A549 (cell line): ENCODE results near the gene ZP4. TPM values are rescaled to one million over a fixed set of nuclear protein-coding genes. Genes with fewer than 3 reads are reported as not detected.
"Not testable (repeated sequence)": the region's sequence is repeated elsewhere in the genome, so short reads cannot be mapped to it uniquely, and the experiment has no call there.

Experiments
- ATAC-seq, 2 experiments: fragments of 200-7000 bp in 1 of 2; fragments of >200 bp in 1 of 2; cut with Nextera tagmentation in 1 of 2; cut with Tn5 transposase in 1 of 2; 3 replicates each; pipeline versions ENCODE4 v1.8.0 to v1.9.1; 2018 to 2020; ENCODE audit warnings: mild to moderate bottlenecking in 1 of 2, moderate library complexity in 1 of 2
- CTCF ChIA-PET: fragments of 300-600 bp; sonication (Branson Sonifier 250); formaldehyde crosslinking; extraction: SDS; loops from one replicate; lab custom pipeline; 2021; ENCODE audit warnings: antibody characterized with exemption, inconsistent platforms; lab: Yijun Ruan, JAX
- POLR2A ChIA-PET: fragments of 350-600 bp; formaldehyde crosslinking; extraction: SDS; loops from one replicate; lab custom pipeline; 2021; ENCODE audit warnings: antibody characterized with exemption, inconsistent platforms; lab: Yijun Ruan, JAX
- DNase-seq, 2 experiments: peaks; one replicate each; pipeline versions ENCODE4 v3.0.0 to v3.0.0-alpha.2; 2011 to 2016; ENCODE audit warnings: low read depth in 1 of 2, low spot score in 1 of 2
- FAIRE-seq: peaks from 2 replicates; lab custom pipeline; 2011; peaks lifted over from hg19 to GRCh38; lab: Jason Lieb, UNC
- H3K27ac ChIP-seq, 2 experiments: fragments of >200 bp; sonication (Bioruptor Twin); formaldehyde crosslinking; 3 replicates each; pipeline ENCODE4 v1.5.1; 2016 to 2017
- H3K4me1 ChIP-seq: fragments of >200 bp; sonication (Bioruptor Twin); formaldehyde crosslinking; 3 replicates; pipeline ENCODE4 v1.6.1; 2016
- H3K4me2 ChIP-seq: fragments of >200 bp; sonication (Bioruptor Twin); formaldehyde crosslinking; 3 replicates; pipeline ENCODE4 v1.6.1; 2016
- H3K4me3 ChIP-seq: fragments of >200 bp; sonication (Bioruptor Twin); formaldehyde crosslinking; 3 replicates; pipeline ENCODE4 v1.5.1; 2016
- H3K9me3 ChIP-seq: fragments of >200 bp; sonication (Bioruptor Twin); formaldehyde crosslinking; 3 replicates; pipeline ENCODE4 v1.6.1; 2016
- BHLHE40 ChIP-seq: IDR thresholded peaks from 2 replicates; pipeline ENCODE4 v1.6.1; 2012; ENCODE audit warnings: low read depth, low read length, inconsistent platforms
- FOSL2 ChIP-seq, 2 experiments: fragments of 450-650 bp in 1 of 2; fragments of >200 bp in 1 of 2; sonication (Bioruptor Twin) in 1 of 2; formaldehyde crosslinking; IDR thresholded peaks; 2 replicates each; pipeline versions ENCODE4 v1.5.0 to v1.6.1; 2016 to 2020; ENCODE audit warnings: mild to moderate bottlenecking in 1 of 2, moderate library complexity in 1 of 2
- GATA3 ChIP-seq: IDR thresholded peaks from 2 replicates; pipeline ENCODE4 v1.6.1; 2012; ENCODE audit warnings: borderline replicate concordance
- HOXB13 ChIP-seq: fragments of 250-450 bp; sonication (Bioruptor Pico); IDR thresholded peaks from 2 replicates; pipeline ENCODE4 v1.5.0; 2020; ENCODE audit warnings: low read depth, mild to moderate bottlenecking, moderate library complexity
- HOXB5 ChIP-seq: fragments of 250-450 bp; sonication (Bioruptor Pico); IDR thresholded peaks from 2 replicates; pipeline ENCODE4 v1.5.0; 2020; ENCODE audit warnings: mild to moderate bottlenecking, moderate library complexity
- KDM5A ChIP-seq: fragments of 200-600 bp; sonication (generic); IDR thresholded peaks from 2 replicates; pipeline ENCODE4 v1.6.1; 2016; ENCODE audit warnings: antibody characterized with exemption, mild to moderate bottlenecking
- POLR2AphosphoS2 ChIP-seq: conservative IDR thresholded peaks from 2 replicates; pipeline ENCODE4 v1.6.1; 2012; ENCODE audit warnings: low read length, improper control_type of control experiment, inconsistent platforms
- RAD21 ChIP-seq, 2 experiments: fragments of >200 bp in 1 of 2; sonication (Bioruptor Twin) in 1 of 2; formaldehyde crosslinking in 1 of 2; IDR thresholded peaks in 1 of 2; conservative IDR thresholded peaks in 1 of 2; 2 replicates in 1 of 2; 3 replicates in 1 of 2; pipeline ENCODE4 v1.6.1; 2012 to 2018; ENCODE audit warnings: inconsistent platforms in 1 of 2
- RFX5 ChIP-seq: fragments of 450-650 bp; IDR thresholded peaks from 2 replicates; pipeline ENCODE4 v1.7.1; 2014; ENCODE audit warnings: antibody characterized with exemption, mild to moderate bottlenecking, moderate library complexity
- SMC3 ChIP-seq: fragments of >200 bp; sonication (Bioruptor Twin); formaldehyde crosslinking; IDR thresholded peaks from 3 replicates; pipeline ENCODE4 v1.6.1; 2018; ENCODE audit warnings: inconsistent platforms
- WGBS: methylation state at CpG from one replicate; pipeline ENCODE4 v1.1.6; 2017; ENCODE audit errors: missing lambda C conversion rate; 5-methylcytosine and 5-hydroxymethylcytosine counted together
- polyA plus RNA-seq, 4 experiments: library from polyadenylated mRNA; depleted of rRNA in 3 of 4; stranded (reverse); fragments of >200 nt; fragmentation: RNase III in 1 of 4; extraction: RNeasy Plus Mini Kit Qiagen cat#74134 plus additional on column Dnase treatment in 1 of 4; gene quantifications; 2 replicates in 3 of 4; 3 replicates in 1 of 4; pipeline ENCODE4 v1.2.3, GENCODE V29; 2011 to 2017
- TF ChIP-seq, protein P1 (sequence below): fragments of >200 bp; sonication (Bioruptor Twin); formaldehyde crosslinking; IDR thresholded peaks from 3 replicates; pipeline ENCODE4 v1.5.1; 2016
- TF ChIP-seq, protein P2 (sequence below): fragments of >200 bp; sonication (Bioruptor Twin); formaldehyde crosslinking; IDR thresholded peaks from 3 replicates; pipeline ENCODE4 v1.6.1; 2016
- TF ChIP-seq, protein P3 (sequence below): IDR thresholded peaks from 2 replicates; pipeline ENCODE4 v1.6.1; 2012

Gene ZP4
- polyA plus RNA-seq, 2 of the 4 experiments (the other 2 are of a cell fraction): not detected

DNA sequence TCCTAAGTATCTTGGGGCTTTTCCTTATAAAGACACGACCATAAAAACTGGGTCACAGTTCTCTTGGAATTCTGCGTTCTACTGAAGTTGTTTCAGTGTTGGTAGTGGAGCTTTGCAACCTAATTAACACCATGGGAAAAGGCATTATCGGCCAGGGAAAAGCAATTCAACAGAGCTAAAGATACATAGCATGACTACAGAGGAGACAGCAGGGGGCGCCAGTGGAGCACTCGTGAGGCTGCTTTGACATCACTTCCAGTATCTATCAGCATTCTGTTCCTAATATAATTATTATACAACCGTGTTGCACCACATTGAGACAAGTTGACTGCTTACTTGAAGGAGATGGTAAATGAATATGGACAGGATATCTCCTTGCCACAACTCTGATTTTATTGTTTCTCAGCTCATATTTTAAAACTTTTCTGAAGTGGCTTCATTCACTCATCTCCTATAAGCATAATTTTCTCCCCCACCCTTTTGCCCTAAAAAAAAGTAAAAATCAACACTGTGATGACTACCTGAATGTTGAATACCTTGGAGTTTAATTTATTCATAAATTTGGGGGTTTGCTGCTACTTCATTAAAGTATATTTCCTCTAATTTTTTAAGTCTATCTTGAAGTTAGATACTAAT lies 39.4 kb downstream of the ZP4 start:
- whole genome bisulfite sequencing: under 1% methylated on average over 6 of the region's 6 CpGs
- POLR2A ChIA-PET: no interaction called here

DNA sequence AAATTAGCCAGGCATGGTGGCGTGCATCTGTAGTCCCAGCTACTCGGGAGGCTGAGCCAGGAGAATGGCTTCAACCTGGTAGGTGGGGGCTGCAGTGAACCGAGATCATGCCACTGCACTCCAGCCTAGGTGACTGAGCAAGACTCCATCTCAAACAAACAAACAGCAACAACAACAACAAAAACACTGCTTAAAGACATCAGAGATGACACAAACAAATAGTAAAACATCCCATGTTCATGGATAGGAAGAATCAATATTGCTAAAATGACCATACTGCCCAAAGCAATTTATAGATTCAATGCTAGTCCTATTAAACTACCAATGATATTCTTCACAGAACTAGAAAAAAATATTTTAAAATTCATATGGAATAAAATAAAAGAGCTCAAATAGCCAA lies 47.2 kb downstream of the ZP4 start:
- POLR2A ChIA-PET, H3K4me1 ChIP-seq, H3K4me2 ChIP-seq, H3K9me3 ChIP-seq, DNase-seq, ATAC-seq, FAIRE-seq, H3K4me3 ChIP-seq, H3K27ac ChIP-seq: not testable (repeated sequence)
- CTCF ChIA-PET: interaction anchor here (0.6 to 2.1 kb wide), 2 partner anchors 8 to 644 kb away, joined by 7 read pairs; no protein-coding TSS in a partner anchor
- 0% methylated on average over 3 of the region's 3 CpGs for WGBS

More for the DNA sequence above, 39.4 kb downstream of the ZP4 start:
- no peaks in the 10 kb centered on the region for H3K4me1 ChIP-seq
- TF ChIP-seq, protein P1, sequence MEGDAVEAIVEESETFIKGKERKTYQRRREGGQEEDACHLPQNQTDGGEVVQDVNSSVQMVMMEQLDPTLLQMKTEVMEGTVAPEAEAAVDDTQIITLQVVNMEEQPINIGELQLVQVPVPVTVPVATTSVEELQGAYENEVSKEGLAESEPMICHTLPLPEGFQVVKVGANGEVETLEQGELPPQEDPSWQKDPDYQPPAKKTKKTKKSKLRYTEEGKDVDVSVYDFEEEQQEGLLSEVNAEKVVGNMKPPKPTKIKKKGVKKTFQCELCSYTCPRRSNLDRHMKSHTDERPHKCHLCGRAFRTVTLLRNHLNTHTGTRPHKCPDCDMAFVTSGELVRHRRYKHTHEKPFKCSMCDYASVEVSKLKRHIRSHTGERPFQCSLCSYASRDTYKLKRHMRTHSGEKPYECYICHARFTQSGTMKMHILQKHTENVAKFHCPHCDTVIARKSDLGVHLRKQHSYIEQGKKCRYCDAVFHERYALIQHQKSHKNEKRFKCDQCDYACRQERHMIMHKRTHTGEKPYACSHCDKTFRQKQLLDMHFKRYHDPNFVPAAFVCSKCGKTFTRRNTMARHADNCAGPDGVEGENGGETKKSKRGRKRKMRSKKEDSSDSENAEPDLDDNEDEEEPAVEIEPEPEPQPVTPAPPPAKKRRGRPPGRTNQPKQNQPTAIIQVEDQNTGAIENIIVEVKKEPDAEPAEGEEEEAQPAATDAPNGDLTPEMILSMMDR: peak; percentile 44
- peak; percentile 58 to 69 for TF ChIP-seq RAD21 (conservative IDR thresholded peaks at IDR 0.05 in 1 of 2, IDR thresholded peaks at IDR 0.05 in 1 of 2)
- no peak for TF ChIP-seq RFX5
- no peak for TF ChIP-seq BHLHE40
- TF ChIP-seq, protein P2, sequence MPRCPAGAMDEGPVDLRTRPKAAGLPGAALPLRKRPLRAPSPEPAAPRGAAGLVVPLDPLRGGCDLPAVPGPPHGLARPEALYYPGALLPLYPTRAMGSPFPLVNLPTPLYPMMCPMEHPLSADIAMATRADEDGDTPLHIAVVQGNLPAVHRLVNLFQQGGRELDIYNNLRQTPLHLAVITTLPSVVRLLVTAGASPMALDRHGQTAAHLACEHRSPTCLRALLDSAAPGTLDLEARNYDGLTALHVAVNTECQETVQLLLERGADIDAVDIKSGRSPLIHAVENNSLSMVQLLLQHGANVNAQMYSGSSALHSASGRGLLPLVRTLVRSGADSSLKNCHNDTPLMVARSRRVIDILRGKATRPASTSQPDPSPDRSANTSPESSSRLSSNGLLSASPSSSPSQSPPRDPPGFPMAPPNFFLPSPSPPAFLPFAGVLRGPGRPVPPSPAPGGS: no peak
- TF ChIP-seq SMC3: peak; percentile 39; the same call in 2 of the 3 replicates
- TF ChIP-seq, protein P3, sequence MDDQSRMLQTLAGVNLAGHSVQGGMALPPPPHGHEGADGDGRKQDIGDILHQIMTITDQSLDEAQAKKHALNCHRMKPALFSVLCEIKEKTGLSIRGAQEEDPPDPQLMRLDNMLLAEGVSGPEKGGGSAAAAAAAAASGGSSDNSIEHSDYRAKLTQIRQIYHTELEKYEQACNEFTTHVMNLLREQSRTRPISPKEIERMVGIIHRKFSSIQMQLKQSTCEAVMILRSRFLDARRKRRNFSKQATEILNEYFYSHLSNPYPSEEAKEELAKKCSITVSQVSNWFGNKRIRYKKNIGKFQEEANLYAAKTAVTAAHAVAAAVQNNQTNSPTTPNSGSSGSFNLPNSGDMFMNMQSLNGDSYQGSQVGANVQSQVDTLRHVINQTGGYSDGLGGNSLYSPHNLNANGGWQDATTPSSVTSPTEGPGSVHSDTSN: no peak
- ATAC-seq: peak in 1 of 2 experiments; percentile 82; a peak in 3 of 6 replicates
- FAIRE-seq: no peak
- H3K4me2 ChIP-seq: no peak overlapping the region
- H3K4me3 ChIP-seq: no peak overlapping the region
- no peaks in the 10 kb centered on the region for H3K9me3 ChIP-seq
- DNase-seq: peak; percentile 14 to 58
- no peak overlapping the region for H3K27ac ChIP-seq
- CTCF ChIA-PET: interaction anchor here (0.7 to 4.3 kb wide), 10 partner anchors 9 to 51 kb away, joined by 3 to 30 read pairs (median 5); no protein-coding TSS in a partner anchor

DNA sequence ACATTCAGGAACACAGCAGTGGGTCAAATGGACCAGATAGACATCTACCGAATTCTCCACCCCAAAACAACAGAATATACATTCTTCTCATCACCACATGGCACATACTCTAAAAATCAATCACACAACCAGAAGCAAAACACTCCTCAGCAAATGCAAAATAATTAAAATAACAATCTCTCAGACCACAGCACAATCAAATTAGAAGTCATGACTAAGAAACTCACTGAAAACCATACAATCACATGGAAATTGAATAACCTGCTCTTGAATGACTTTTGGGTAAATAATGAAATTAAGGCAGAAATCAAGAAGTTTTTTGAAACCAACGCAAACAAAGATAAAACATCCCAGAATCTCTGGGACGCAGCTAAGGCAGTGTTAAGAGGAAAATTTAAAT lies 49.2 kb downstream of the ZP4 start:
- Histone ChIP-seq H3K27ac (no peak overlapping the region), H3K4me1 (no peaks in the 10 kb centered on the region), H3K9me3 (no peaks in the 10 kb centered on the region), H3K4me2 (no peak overlapping the region), H3K4me3 (no peak overlapping the region)
- DNase-seq (no peak), ATAC-seq (no peak), FAIRE-seq (no peak)
- 4% methylated on average over 3 of the region's 3 CpGs for WGBS
- POLR2A ChIA-PET: no interaction called here
- TF ChIP-seq POLR2AphosphoS2 (no peak), HOXB13 (CRISPR knock-in tag) (no peak), HOXB5 (CRISPR knock-in tag) (no peak)
- CTCF ChIA-PET: interaction anchor here (2.1 kb wide), 2 partner anchors 10 kb away, joined by 7 read pairs; no protein-coding TSS in a partner anchor

DNA sequence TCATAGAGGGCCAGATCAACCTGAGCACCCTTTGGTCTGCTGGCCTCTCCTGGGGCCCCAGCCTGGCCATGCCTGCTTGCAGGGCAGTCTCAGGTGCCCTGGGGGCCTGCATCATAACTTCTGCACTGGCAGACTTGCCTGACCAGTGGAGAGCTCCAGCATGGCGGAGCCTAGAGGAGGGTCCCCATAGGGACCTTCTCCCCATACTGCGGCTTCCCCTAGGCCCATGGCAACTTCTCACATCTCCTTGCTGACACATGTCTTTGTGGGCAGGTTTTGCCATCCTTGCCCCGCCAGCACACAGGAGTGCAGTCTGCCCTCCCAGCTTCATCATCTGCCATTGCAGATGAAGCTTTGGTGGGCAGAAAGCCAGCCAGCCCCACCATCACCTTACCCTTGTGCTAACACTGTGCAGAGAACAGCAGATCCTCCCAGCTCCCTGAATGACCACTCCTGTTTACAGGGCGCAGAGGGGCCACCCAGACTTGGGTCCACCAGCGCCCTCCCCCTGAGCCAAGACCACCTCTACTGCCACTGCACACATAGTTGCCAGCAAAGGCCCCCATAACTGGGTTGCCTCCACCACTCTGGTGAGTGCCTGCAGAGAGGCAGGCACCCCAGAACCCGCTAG lies 51.7 kb downstream of the ZP4 start:
- FAIRE-seq: no peak
- no peak for ATAC-seq
- CTCF ChIA-PET: interaction anchor here (0.7 to 2.1 kb wide), 3 partner anchors 12 to 62 kb away, joined by 3 to 7 read pairs (median 6); no protein-coding TSS in a partner anchor
- no peak for DNase-seq
- Histone ChIP-seq H3K9me3 (no peaks in the 10 kb centered on the region), H3K4me1 (no peaks in the 10 kb centered on the region), H3K4me2 (no peak overlapping the region), H3K4me3 (no peak overlapping the region), H3K27ac (no peak overlapping the region)
- POLR2A ChIA-PET: no interaction called here
- TF ChIP-seq FOSL2 (IDR thresholded peaks at IDR 0.05) (no peak), FOSL2 (CRISPR knock-in tag; IDR thresholded peaks at IDR 0.05) (no peak), KDM5A (no peak), GATA3 (no peak), BHLHE40 (no peak)
- 24% methylated on average over 5 of the region's 6 CpGs for WGBS
